NCI-H2107 treated with DMSO at 0.1 percent for 48 hours (cell line): ENCODE data around the gene SAG.
"Not testable (repeated sequence)": the region's sequence is repeated elsewhere in the genome, so short reads cannot be mapped to it uniquely, and the experiment has no call there.

Source experiments
- DNase-seq: peaks from one replicate; lab custom pipeline; 2025; ENCODE audit not compliant: unreplicated experiment; lab: John Stamatoyannopoulos, UW

Gene SAG

GRCh38 chr2:233374776-233375175 is 67.2 kb downstream of the SAG start:
- not testable (repeated sequence) for DNase-seq

GRCh38 chr2:233375490-233376314 is 68.1 kb downstream of the SAG start:
- DNase-seq, result no peak

GRCh38 chr2:233379034-233379433 is 71.4 kb downstream of the SAG start:
- no peak for DNase-seq

- no peak for DNase-seq
Measured at GRCh38 chr2:233379441-233379840, 71.8 kb downstream of the SAG start.

- DNase-seq, result no peak
Measured at GRCh38 chr2:233380132-233380895, 72.7 kb downstream of the SAG start.

- no peak for DNase-seq
Measured at GRCh38 chr2:233380995-233381637, 73.5 kb downstream of the SAG start.

GRCh38 chr2:233381638-233381995 is 74.0 kb downstream of the SAG start:
- DNase-seq, result no peak

- DNase-seq, result no peak
Measured at GRCh38 chr2:233384015-233384414, 76.4 kb downstream of the SAG start.

- no peak for DNase-seq
Measured at GRCh38 chr2:233384811-233385488, 77.3 kb downstream of the SAG start.

- DNase-seq, result no peak
Measured at GRCh38 chr2:233385489-233386044, 78.0 kb downstream of the SAG start.

- DNase-seq, result no peak
Measured at GRCh38 chr2:233386382-233387041, 78.9 kb downstream of the SAG start.

GRCh38 chr2:233387225-233387624 is 79.6 kb downstream of the SAG start:
- DNase-seq, result no peak

GRCh38 chr2:233387667-233388528 is 80.3 kb downstream of the SAG start:
- no peak for DNase-seq

- DNase-seq, result no peak
Measured at GRCh38 chr2:233389601-233390125, 82.0 kb downstream of the SAG start.

- no peak for DNase-seq
Measured at GRCh38 chr2:233395687-233396086, 88.1 kb downstream of the SAG start.
